HAP-1 (cell line): ENCODE results near the gene GPR35.

Experiments
- DNase-seq, 2 experiments: peaks; one replicate each; pipeline ENCODE4 v3.0.0-alpha.2; 2016 to 2020; ENCODE audit warnings: low spot score in 2 of 2
- H3K27me3 ChIP-seq: fragments of 250-450 bp; sonication (Bioruptor Pico); 2 replicates; pipeline ENCODE4 v1.5.1; 2020; ENCODE audit warnings: low read depth, mild to moderate bottlenecking, moderate library complexity
- H3K36me3 ChIP-seq: fragments of 250-450 bp; sonication (Bioruptor Pico); replicated peaks from 2 replicates; pipeline ENCODE4 v1.5.1; 2020; ENCODE audit warnings: mild to moderate bottlenecking
- H3K4me1 ChIP-seq: fragments of 250-450 bp; sonication (Bioruptor Pico); 2 replicates; pipeline ENCODE4 v1.5.1; 2020; ENCODE audit warnings: mild to moderate bottlenecking
- H3K4me3 ChIP-seq: fragments of 250-450 bp; sonication (Bioruptor Pico); 2 replicates; pipeline ENCODE4 v1.5.1; 2020; ENCODE audit warnings: mild to moderate bottlenecking, moderate library complexity
- H3K9me3 ChIP-seq: fragments of 250-450 bp; sonication (Bioruptor Pico); 2 replicates; pipeline ENCODE4 v1.5.1; 2020; ENCODE audit warnings: mild to moderate bottlenecking, moderate library complexity
- in situ Hi-C: fragments of 300-500 bp; cut with MboI; formaldehyde crosslinking; loops from 3 replicates; pipeline ENCODE4 v1.14.3; 2020; ENCODE audit warnings: low sequenced_read_pairs, inconsistent platforms, mixed read lengths

GPR35 gene

GRCh38 chr2:240585101-240585500 lies 40.2 kb upstream of the GPR35 start:
- no peaks in the 10 kb centered on the region for H3K9me3 ChIP-seq
- no peak for DNase-seq
- in situ Hi-C loops, result no loop called here
- H3K4me1 ChIP-seq, result peaks cover 26% of the 10 kb centered on the region
- peak overlapping the region; percentile 99 for H3K4me3 ChIP-seq
- H3K36me3 ChIP-seq, result 0 out of 2 replicates have a peak, but pooled peaks cover 5% of the 10 kb centered on the region
- H3K27me3 ChIP-seq, result no peaks in the 10 kb centered on the region

- 0 out of 2 replicates have a peak, but pooled peaks cover 5% of the 10 kb centered on the region for H3K36me3 ChIP-seq
- peaks cover 26% of the 10 kb centered on the region for H3K4me1 ChIP-seq
- H3K9me3 ChIP-seq, result no peaks in the 10 kb centered on the region
- H3K4me3 ChIP-seq, result peak overlapping the region; percentile 99
- no peaks in the 10 kb centered on the region for H3K27me3 ChIP-seq
- DNase-seq, result no peak
- in situ Hi-C loops, result no loop called here
Observed at GRCh38 chr2:240585681-240586197, 39.5 kb upstream of the GPR35 start.

DNA sequence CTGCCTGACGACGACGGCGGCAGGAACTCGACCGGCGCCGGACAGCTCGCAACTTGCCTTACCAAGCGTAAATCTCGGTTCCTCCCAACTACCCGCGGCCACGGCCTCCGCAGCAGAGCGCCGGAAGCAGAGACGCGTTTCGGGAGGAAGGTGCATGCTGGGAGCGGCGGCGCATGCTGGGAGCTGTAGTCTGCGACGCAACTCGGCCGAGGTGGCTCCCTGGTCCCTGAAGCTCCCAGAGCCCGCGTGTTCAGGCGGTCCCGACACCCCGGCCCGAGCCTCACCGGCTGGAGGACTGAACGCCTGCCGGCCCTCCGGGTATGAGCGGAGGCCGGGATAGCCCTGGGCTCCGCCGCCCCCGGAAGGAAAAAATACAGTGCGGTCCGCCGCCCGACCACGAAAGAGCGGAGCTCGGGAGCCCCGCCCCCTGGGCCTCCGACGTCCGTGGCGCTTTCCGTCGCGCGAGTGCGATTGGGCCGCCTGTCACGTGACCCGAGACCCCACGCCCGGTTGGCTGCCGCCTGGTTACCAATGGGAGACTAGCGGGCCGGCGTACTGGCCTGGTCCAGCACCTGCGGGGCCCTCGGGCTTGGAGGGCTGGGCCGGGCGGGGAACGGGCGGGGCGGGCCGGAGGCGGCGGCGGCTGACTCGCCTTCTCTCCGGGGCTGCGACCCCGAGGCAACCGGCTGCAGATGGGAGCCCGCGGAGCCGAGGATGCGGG lies 38.9 kb upstream of the GPR35 start, which contains the start of gene CAPN10:
Gene CAPN10 (plus strand): TSS at position 537 of the 721 bp plus-strand sequence. CDS start 178 bp downstream, at position 715.
- in situ Hi-C loops, result no loop called here
- Histone ChIP-seq H3K4me1 (peaks cover 26% of the 10 kb centered on the region), H3K36me3 (0 out of 2 replicates have a peak, but pooled peaks cover 5% of the 10 kb centered on the region), H3K4me3 (peak within 1 kb of the TSS; percentile 99), H3K27me3 (no peaks in the 10 kb centered on the region), H3K9me3 (no peaks in the 10 kb centered on the region)
- peak; percentile 89 to 98 for DNase-seq

GRCh38 chr2:240586919-240587800 lies 38.1 kb upstream of the GPR35 start:
- H3K27me3 ChIP-seq, result no peaks in the 10 kb centered on the region
- DNase-seq, result peak; percentile 49 to 73
- H3K4me1 ChIP-seq, result peaks cover 25% of the 10 kb centered on the region
- peaks cover 10% of the 10 kb centered on the region; the same call in 1 of the 2 replicates for H3K36me3 ChIP-seq
- peak overlapping the region; percentile 99 for H3K4me3 ChIP-seq
- no peaks in the 10 kb centered on the region for H3K9me3 ChIP-seq
- in situ Hi-C loops, result no loop called here

DNA sequence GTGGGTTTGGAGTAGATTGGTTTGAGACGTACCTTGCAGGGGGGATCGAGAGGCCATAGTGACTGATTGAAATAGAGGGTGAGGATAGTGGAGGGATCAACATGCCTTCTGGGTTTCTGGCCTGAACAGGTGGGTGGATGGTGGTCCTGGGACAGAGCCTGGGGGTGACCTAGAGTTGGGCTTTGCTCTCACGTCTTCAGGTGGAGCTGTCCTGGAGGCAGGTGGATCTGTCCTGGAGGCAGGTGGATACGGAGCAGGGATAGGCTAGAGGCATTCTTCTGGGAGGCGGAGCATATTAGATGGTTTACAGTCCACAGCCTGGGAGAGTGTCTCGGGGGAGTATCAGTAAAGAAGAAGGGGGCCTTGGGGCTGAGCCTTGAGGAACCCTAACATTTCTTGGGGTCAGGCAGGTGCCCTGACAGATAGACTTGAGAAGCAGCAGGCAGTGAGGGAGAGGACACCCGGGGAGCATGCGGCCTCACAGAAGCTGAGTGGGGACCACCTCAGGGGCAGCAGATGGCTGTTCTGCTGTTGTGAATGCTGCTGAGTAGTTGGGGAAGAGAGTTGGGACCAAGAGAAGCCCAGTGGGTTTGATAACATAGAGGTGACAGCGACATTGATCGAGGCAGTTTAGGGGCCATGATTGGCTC lies 37.1 kb upstream of the GPR35 start:
- DNase-seq, result no peak
- Histone ChIP-seq H3K9me3 (no peaks in the 10 kb centered on the region), H3K27me3 (no peaks in the 10 kb centered on the region), H3K36me3 (peaks cover 10% of the 10 kb centered on the region; the same call in 1 of the 2 replicates), H3K4me3 (peak overlapping the region; percentile 99), H3K4me1 (peaks cover 16% of the 10 kb centered on the region)
- in situ Hi-C loops, result no loop called here

- no peak overlapping the region for H3K4me3 ChIP-seq
- peaks cover 10% of the 10 kb centered on the region; the same call in 1 of the 2 replicates for H3K36me3 ChIP-seq
- H3K4me1 ChIP-seq, result peaks cover 15% of the 10 kb centered on the region
- H3K27me3 ChIP-seq, result no peaks in the 10 kb centered on the region
- no peak for DNase-seq
- no peaks in the 10 kb centered on the region for H3K9me3 ChIP-seq
- in situ Hi-C loops, result no loop called here
Observed at GRCh38 chr2:240588669-240589068, 36.6 kb upstream of the GPR35 start.

- Histone ChIP-seq H3K4me3 (no peak overlapping the region), H3K36me3 (peaks cover 10% of the 10 kb centered on the region; the same call in 1 of the 2 replicates), H3K9me3 (no peaks in the 10 kb centered on the region), H3K4me1 (peaks cover 15% of the 10 kb centered on the region), H3K27me3 (no peaks in the 10 kb centered on the region)
- in situ Hi-C loops, result no loop called here
- no peak for DNase-seq
Observed at GRCh38 chr2:240589375-240589774, 35.9 kb upstream of the GPR35 start.

DNA sequence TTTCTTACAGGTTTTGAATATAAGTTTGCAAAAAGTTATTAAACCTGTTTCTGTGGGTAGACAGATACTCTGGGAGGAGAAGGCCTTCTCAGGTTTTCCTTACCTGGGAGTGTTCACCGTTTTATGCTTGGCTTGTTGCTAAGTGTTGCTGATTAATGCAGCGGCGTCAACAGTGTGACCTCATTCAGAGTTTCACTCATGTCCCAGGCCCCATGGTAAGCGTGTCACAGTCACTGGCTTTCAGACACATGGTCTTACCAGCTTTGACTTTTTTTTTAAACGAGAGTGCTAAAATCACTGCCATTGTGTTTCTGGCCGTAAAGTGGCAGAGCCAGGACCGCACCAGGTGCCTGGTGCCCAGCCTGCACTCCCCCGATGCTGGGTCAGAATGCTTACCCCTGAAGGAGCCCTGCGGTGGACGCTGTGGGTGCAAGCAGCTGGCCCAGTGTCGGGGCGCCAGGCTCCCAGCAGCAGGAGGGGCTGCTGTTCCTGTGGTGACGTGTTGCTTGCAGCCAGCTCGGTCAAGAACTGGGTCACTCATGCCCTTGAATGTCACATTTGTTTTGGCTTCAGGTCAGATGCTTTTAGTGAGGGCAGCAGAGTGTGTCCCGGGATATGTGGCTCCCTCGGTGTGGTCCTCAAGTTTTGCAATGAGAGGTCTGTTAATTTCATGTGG lies 35.3 kb upstream of the GPR35 start:
- Histone ChIP-seq H3K9me3 (no peaks in the 10 kb centered on the region), H3K27me3 (no peaks in the 10 kb centered on the region), H3K36me3 (peaks cover 5% of the 10 kb centered on the region; the same call in 1 of the 2 replicates), H3K4me1 (peaks cover 9% of the 10 kb centered on the region), H3K4me3 (no peak overlapping the region)
- in situ Hi-C loops, result no loop called here
- DNase-seq, result no peak

- peaks cover 5% of the 10 kb centered on the region; the same call in 1 of the 2 replicates for H3K36me3 ChIP-seq
- in situ Hi-C loops, result no loop called here
Observed at GRCh38 chr2:240590681-240591111, 34.6 kb upstream of the GPR35 start.

GRCh38 chr2:240591226-240591625 lies 34.1 kb upstream of the GPR35 start:
- Histone ChIP-seq H3K9me3 (no peaks in the 10 kb centered on the region), H3K36me3 (peaks cover 5% of the 10 kb centered on the region; the same call in 1 of the 2 replicates), H3K4me3 (no peak overlapping the region), H3K4me1 (peaks cover 8% of the 10 kb centered on the region), H3K27me3 (no peaks in the 10 kb centered on the region)
- in situ Hi-C loops, result no loop called here
- DNase-seq, result no peak

More at GRCh38 chr2:240590681-240591111, 34.6 kb upstream of the GPR35 start:
- DNase-seq, result no peak
- H3K4me3 ChIP-seq, result no peak overlapping the region
- H3K9me3 ChIP-seq, result no peaks in the 10 kb centered on the region
- H3K27me3 ChIP-seq, result no peaks in the 10 kb centered on the region
- peaks cover 8% of the 10 kb centered on the region for H3K4me1 ChIP-seq

GRCh38 chr2:240591784-240592183 lies 33.5 kb upstream of the GPR35 start:
- H3K27me3 ChIP-seq, result no peaks in the 10 kb centered on the region
- H3K36me3 ChIP-seq, result peaks cover 5% of the 10 kb centered on the region; the same call in 1 of the 2 replicates
- H3K4me3 ChIP-seq, result no peak overlapping the region
- H3K4me1 ChIP-seq, result peaks cover 8% of the 10 kb centered on the region
- no peak for DNase-seq
- no peaks in the 10 kb centered on the region for H3K9me3 ChIP-seq
- in situ Hi-C loops, result no loop called here

GRCh38 chr2:240593026-240593702 lies 32.1 kb upstream of the GPR35 start:
- H3K36me3 ChIP-seq, result peaks cover 5% of the 10 kb centered on the region; the same call in 1 of the 2 replicates
- H3K4me1 ChIP-seq, result no peaks in the 10 kb centered on the region
- no peak for DNase-seq
- in situ Hi-C loops, result no loop called here
- no peaks in the 10 kb centered on the region for H3K27me3 ChIP-seq
- H3K9me3 ChIP-seq, result no peaks in the 10 kb centered on the region
- H3K4me3 ChIP-seq, result no peak overlapping the region
